IMR-90 (cell line): ENCODE measurements around the gene CD151. TPM values are rescaled to one million over a fixed set of nuclear protein-coding genes. Genes with fewer than 3 reads are reported as not detected.

Experiments
- ATAC-seq: fragments of 200-7000 bp; cut with Tn5 transposase; 2 replicates; pipeline ENCODE4 v1.9.1; 2020; ENCODE audit warnings: low read depth, mild to moderate bottlenecking, moderate library complexity
- BruUV-seq: library from RNA; stranded (reverse); fragments of 400-500 nt; replicated peaks from 2 replicates; lab custom pipeline; 2021; lab: Mats Ljungman, UMichigan
- CTCF ChIA-PET: fragments of 300-600 bp; formaldehyde crosslinking; extraction: SDS; loops from one replicate; lab custom pipeline; 2021; ENCODE audit warnings: antibody characterized with exemption; lab: Yijun Ruan, JAX
- POLR2A ChIA-PET: fragments of 300-600 bp; sonication (Branson Sonifier 250); formaldehyde crosslinking; loops from one replicate; lab custom pipeline; 2022; ENCODE audit warnings: antibody characterized with exemption; ENCODE audit not compliant: unreplicated experiment; lab: Charles Lee
- DNase-seq: peaks from one replicate; pipeline ENCODE4 v3.0.0; 2013
- H2AFZ ChIP-seq: replicated peaks from 2 replicates; pipeline ENCODE3; 2013; ENCODE audit warnings: low read length, mild to moderate bottlenecking; ENCODE audit not compliant: poor library complexity
- H2AK5ac ChIP-seq: 2 replicates; pipeline ENCODE4 v1.6.1; 2013; ENCODE audit warnings: low read depth, low read length, inconsistent platforms
- H2AK9ac ChIP-seq: replicated peaks from 2 replicates; pipeline ENCODE3; 2013; ENCODE audit warnings: mild to moderate bottlenecking, low read depth, low read length, moderate library complexity; ENCODE audit not compliant: poor library complexity
- H2BK120ac ChIP-seq: 2 replicates; pipeline ENCODE4 v1.6.1; 2013; ENCODE audit warnings: low read depth, low read length, inconsistent platforms
- H2BK15ac ChIP-seq: 3 replicates; pipeline ENCODE4 v1.6.1; 2013; ENCODE audit warnings: low read depth, low read length, inconsistent platforms
- H2BK20ac ChIP-seq: 2 replicates; pipeline ENCODE4 v1.6.1; 2013; ENCODE audit warnings: low read depth, mild to moderate bottlenecking, inconsistent platforms, low read length, moderate library complexity
- H2BK5ac ChIP-seq: 2 replicates; pipeline ENCODE4 v1.6.1; 2013; ENCODE audit warnings: mild to moderate bottlenecking, low read depth, low read length, inconsistent platforms; ENCODE audit not compliant: poor library complexity, severe bottlenecking
- H3K14ac ChIP-seq: replicated peaks from 2 replicates; pipeline ENCODE4 v1.6.1; 2013; ENCODE audit warnings: low read depth, low read length, inconsistent platforms
- H3K18ac ChIP-seq: 2 replicates; pipeline ENCODE4 v1.6.1; 2013; ENCODE audit warnings: low read depth, low read length, control low read depth
- H3K23ac ChIP-seq: 2 replicates; pipeline ENCODE4 v1.6.1; 2013; ENCODE audit warnings: low read depth, low read length, inconsistent platforms
- H3K27ac ChIP-seq: 2 replicates; pipeline ENCODE4 v1.5.1; 2013; ENCODE audit warnings: mild to moderate bottlenecking, control low read depth, low read length; ENCODE audit not compliant: insufficient read depth
- H3K27me3 ChIP-seq: 2 replicates; pipeline ENCODE4 v1.6.1; 2013; ENCODE audit warnings: low read length; ENCODE audit not compliant: control insufficient read depth, insufficient read depth
- H3K36me3 ChIP-seq: 2 replicates; pipeline ENCODE4 v1.6.1; 2013; ENCODE audit warnings: low read length, mixed read lengths; ENCODE audit not compliant: control insufficient read depth, insufficient read depth
- H3K4ac ChIP-seq: 2 replicates; pipeline ENCODE4 v1.6.1; 2013; ENCODE audit warnings: low read depth, low read length, inconsistent platforms
- H3K4me1 ChIP-seq: 2 replicates; pipeline ENCODE4 v1.6.1; 2013; ENCODE audit warnings: low read length, mixed read lengths; ENCODE audit not compliant: control insufficient read depth, insufficient read depth
- H3K4me2 ChIP-seq: 2 replicates; pipeline ENCODE4 v1.6.1; 2013; ENCODE audit warnings: low read depth, mild to moderate bottlenecking, control low read depth, low read length, moderate library complexity
- H3K4me3 ChIP-seq: 2 replicates; pipeline ENCODE4 v1.5.1; 2013; ENCODE audit warnings: low read depth, mild to moderate bottlenecking, control low read depth, low read length, moderate library complexity; ENCODE audit not compliant: insufficient read depth
- H3K56ac ChIP-seq: 2 replicates; pipeline ENCODE4 v1.6.1; 2013; ENCODE audit warnings: low read length, inconsistent platforms; ENCODE audit not compliant: insufficient read depth; ENCODE audit errors: extremely low read depth
- H3K79me1 ChIP-seq, 2 experiments: 2 replicates each; pipeline ENCODE4 v1.6.1; 2013; ENCODE audit warnings: low read length in 2 of 2, inconsistent platforms in 1 of 2, low read depth in 1 of 2
- H3K9ac ChIP-seq: 2 replicates; pipeline ENCODE4 v1.6.1; 2013; ENCODE audit warnings: low read depth, low read length, control low read depth
- H3K9me1 ChIP-seq: 2 replicates; pipeline ENCODE4 v1.6.1; 2013; ENCODE audit warnings: low read length, inconsistent platforms; ENCODE audit not compliant: insufficient read depth
- H3K9me3 ChIP-seq: 2 replicates; pipeline ENCODE4 v1.6.1; 2013; ENCODE audit warnings: low read length; ENCODE audit not compliant: control insufficient read depth, insufficient read depth
- H4K20me1 ChIP-seq: 2 replicates; pipeline ENCODE4 v1.6.1; 2013; ENCODE audit warnings: low read length, inconsistent platforms; ENCODE audit not compliant: insufficient read depth
- H4K5ac ChIP-seq: 2 replicates; pipeline ENCODE4 v1.6.1; 2013; ENCODE audit warnings: mild to moderate bottlenecking, low read depth, low read length, control low read depth
- H4K8ac ChIP-seq, 2 experiments: 2 replicates each; pipeline ENCODE4 v1.6.1; 2013; ENCODE audit warnings: low read depth in 2 of 2, low read length in 2 of 2, control low read depth in 1 of 2, inconsistent platforms in 1 of 2
- H4K91ac ChIP-seq: 2 replicates; pipeline ENCODE4 v1.6.1; 2013; ENCODE audit warnings: low read depth, low read length, inconsistent platforms; ENCODE audit not compliant: insufficient read depth
- SMC3 ChIP-seq: fragments of 150-350 bp; IDR thresholded peaks from 2 replicates; pipeline ENCODE4 v1.6.1; 2016; ENCODE audit warnings: low read depth, mild to moderate bottlenecking, antibody characterized with exemption, low read length, moderate library complexity
- WGBS, 2 experiments: methylation state at CpG; one replicate each; pipeline versions ENCODE4 v1.1.5 to v1.1.7; 2013; ENCODE audit warnings: missing lambda C conversion rate in 2 of 2; ENCODE audit not compliant: insufficient read length in 1 of 2; ENCODE audit errors: extremely low coverage in 2 of 2; 5-methylcytosine and 5-hydroxymethylcytosine counted together
- dilution Hi-C: fragments of 300-500 bp; cut with HindIII; formaldehyde crosslinking; loops from one replicate; pipeline ENCODE4 v1.14.3; 2018; ENCODE audit warnings: low sequenced_read_pairs; ENCODE audit not compliant: unreplicated experiment
- in situ Hi-C: fragments of 300-500 bp; cut with MboI; formaldehyde crosslinking; loops from 3 replicates; pipeline ENCODE4 v1.14.3; 2019; ENCODE audit warnings: low sequenced_read_pairs, inconsistent platforms, mixed read lengths
- intact Hi-C: fragments of 100-400 bp; cut with micrococcal nuclease; formaldehyde crosslinking; loops from 2 replicates; pipeline ENCODE4 v1.10.0; 2022
- polyA plus RNA-seq, 3 experiments: library from polyadenylated mRNA; depleted of rRNA; stranded (reverse); fragments of >200 nt; gene quantifications; 2 replicates each; pipeline ENCODE4 v1.2.3, GENCODE V29; 2012; ENCODE audit warnings: low replicate concordance in 1 of 3
- total RNA-seq: library from RNA; depleted of rRNA; stranded (reverse); fragments of >200 nt; gene quantifications from 2 replicates; pipeline ENCODE4 v1.2.3, GENCODE V29; 2012

Gene CD151
- total and polyA plus RNA-seq, 2 of the 4 experiments (the other 2 are of a cell fraction): 1,150 to 1,267 TPM

GRCh38 chr11:871472-871871, 38.7 kb downstream of the CD151 start:
- peaks cover 3 to 6% of the 10 kb centered on the region in 2 experiments; a peak in 1 of 4 replicates for H3K79me1 ChIP-seq
- ATAC-seq: no peak
- H2BK5ac ChIP-seq: no peak overlapping the region
- H4K20me1 ChIP-seq: peaks cover 22% of the 10 kb centered on the region
- H2BK15ac ChIP-seq: no peak overlapping the region
- no peak overlapping the region for H3K14ac ChIP-seq
- H3K23ac ChIP-seq: no peak overlapping the region
- H3K4me2 ChIP-seq: no peak overlapping the region
- in situ Hi-C loops (no loop called here), intact Hi-C loops (no loop called here), dilution Hi-C loops (no loop called here)
- H3K27ac ChIP-seq: no peak overlapping the region
- H3K9me3 ChIP-seq: no peaks in the 10 kb centered on the region
- H4K91ac ChIP-seq: no peak overlapping the region
- no TSS peak for BruUV-seq
- no peak overlapping the region for H4K5ac ChIP-seq
- peaks cover 3% of the 10 kb centered on the region; the same call in 1 of the 2 replicates for H3K9me1 ChIP-seq
- no peaks in the 10 kb centered on the region; the same call in 1 of the 2 replicates for H3K4me1 ChIP-seq
- H3K4me3 ChIP-seq: no peak overlapping the region
- no peak overlapping the region for H4K8ac ChIP-seq
- no peak overlapping the region for H2AK9ac ChIP-seq
- DNase-seq: no peak
- H3K4ac ChIP-seq: no peak overlapping the region
- no peak overlapping the region for H2AFZ ChIP-seq
- no peak overlapping the region for H2AK5ac ChIP-seq
- no peak for TF ChIP-seq SMC3
- H2BK120ac ChIP-seq: no peak overlapping the region
- H3K36me3 ChIP-seq: peaks cover 12% of the 10 kb centered on the region; the same call in 1 of the 2 replicates
- WGBS, 2 experiments: 91% methylated on average over 4 of the region's 9 CpGs; no CpG with 5 or more reads in 1 of the 2 experiments
- no peak overlapping the region for H3K18ac ChIP-seq
- H3K9ac ChIP-seq: no peak overlapping the region
- CTCF ChIA-PET: no interaction called here
- POLR2A ChIA-PET: no interaction called here
- H3K27me3 ChIP-seq: no peaks in the 10 kb centered on the region
- no peak overlapping the region for H2BK20ac ChIP-seq
- H3K56ac ChIP-seq: no peak overlapping the region
